Effector CD4-positive, alpha-beta T cell (primary cell): ENCODE measurements around the gene NPIPB13.
"Not testable (repeated sequence)": the region's sequence is repeated elsewhere in the genome, so short reads cannot be mapped to it uniquely, and the experiment has no call there.

Source experiments
- DNase-seq: peaks from one replicate; pipeline ENCODE4 v3.0.0-alpha.2; 2020
- total RNA-seq: gene quantifications from one replicate; lab custom pipeline; 2026; lab: John Stamatoyannopoulos, UW

The NPIPB13 gene
- 3.8 reads per million, percentile 14 among the genes with 10 or more reads in this experiment for total RNA-seq

- not testable (repeated sequence) for DNase-seq
These were observed at the start of gene NPIPB13 for GRCh38 chr16:30248379-30248778. NPIPB13 (minus strand) TSS chr16:30248479; CDS start chr16:30245573, 2,906 bp downstream.

GRCh38 chr16:30282357-30282756 is 34.1 kb upstream of the NPIPB13 start:
- DNase-seq = not testable (repeated sequence)

GRCh38 chr16:30278523-30278922 is 30.2 kb upstream of the NPIPB13 start:
- DNase-seq = not testable (repeated sequence)

GRCh38 chr16:30217082-30217481 is 31.2 kb downstream of the NPIPB13 start:
- DNase-seq = peak; percentile 0

- DNase-seq = not testable (repeated sequence)
These were observed 36.9 kb downstream of the NPIPB13 start for GRCh38 chr16:30211414-30211813.

- peak; percentile 38 for DNase-seq
These were observed 39.2 kb downstream of the NPIPB13 start for GRCh38 chr16:30209032-30209431.

GRCh38 chr16:30207063-30207704 is 41.1 kb downstream of the NPIPB13 start:
- DNase-seq = peak; percentile 0

- DNase-seq = not testable (repeated sequence)
These were observed 42.0 kb downstream of the NPIPB13 start for GRCh38 chr16:30206252-30206651.

- peak; percentile 1 for DNase-seq
These were observed 42.6 kb downstream of the NPIPB13 start for GRCh38 chr16:30205541-30206236.

- DNase-seq = not testable (repeated sequence)
These were observed 48.5 kb downstream of the NPIPB13 start for GRCh38 chr16:30199608-30200343.

GRCh38 chr16:30199049-30199448 is 49.2 kb downstream of the NPIPB13 start, which contains the start of gene SULT1A3:
SULT1A3 (plus strand) TSS chr16:30199255; CDS start chr16:30200729, 1,474 bp downstream.
- DNase-seq = not testable (repeated sequence)
